ENCODE data around the gene TARBP1. TPM values are rescaled to one million over a fixed set of nuclear protein-coding genes. Genes with fewer than 3 reads are reported as not detected.

Gene TARBP1
- polyA plus RNA-seq, 2 of the 4 experiments (the other 2 are of a cell fraction), result 22.4 to 41.1 TPM

- WGBS (ENCODE audit: missing lambda C conversion rate), result 91% methylated on average over 12 of the region's 12 CpGs
- Histone ChIP-seq H3K27ac (peak overlapping the region; percentile 83 to 95), H3K4me3 (no peak overlapping the region), H3K4me2 (no peak overlapping the region), H3K4me1 (peaks cover 32% of the 10 kb centered on the region), H3K9me3 (no peaks in the 10 kb centered on the region)
- TF ChIP-seq ESRRA (IDR thresholded peaks at IDR 0.05; ENCODE audit: borderline replicate concordance, low read length), result no peak
- DNase-seq (ENCODE audit: low read depth in 1 of 2, low spot score in 1 of 2) (no peak), FAIRE-seq (no peak), ATAC-seq (no peak)
- CTCF ChIA-PET, result interaction anchor here (1.5 to 1.6 kb wide), 2 partner anchors 58 to 257 kb away, joined by 3 to 4 read pairs; no protein-coding TSS in a partner anchor
- POLR2A ChIA-PET, result no interaction called here
Observed at GRCh38 chr1:234368320-234369032, 110.5 kb downstream of the TARBP1 start.

GRCh38 chr1:234362558-234362957 is 116.4 kb downstream of the TARBP1 start:
- CTCF ChIA-PET, result no interaction called here
- 77% methylated on average over 2 of the region's 2 CpGs for WGBS (ENCODE audit: missing lambda C conversion rate)
- no peak overlapping the region for H3K4me2 ChIP-seq
- no peaks in the 10 kb centered on the region for H3K4me1 ChIP-seq
- DNase-seq (ENCODE audit: low read depth in 1 of 2, low spot score in 1 of 2) (no peak), FAIRE-seq (no peak), ATAC-seq (no peak)
- H3K9me3 ChIP-seq, result no peaks in the 10 kb centered on the region
- POLR2A ChIA-PET, result no interaction called here
- H3K4me3 ChIP-seq, result no peak overlapping the region
- TF ChIP-seq JUN (IDR thresholded peaks at IDR 0.05), result no peak
- no peak for TF ChIP-seq ELK1 (IDR thresholded peaks at IDR 0.05; ENCODE audit: low read depth, low read length)
- peak; percentile 86 for TF ChIP-seq MAFK (IDR thresholded peaks at IDR 0.05; ENCODE audit: partially characterized antibody)
- TF ChIP-seq NR3C1 (IDR thresholded peaks at IDR 0.05), result no peak
- TF ChIP-seq RCOR1 (IDR thresholded peaks at IDR 0.05; ENCODE audit: low read depth, low read length), result no peak
- no peak for TF ChIP-seq ZC3H11A (IDR thresholded peaks at IDR 0.05)
- H3K27ac ChIP-seq, result no peak overlapping the region

GRCh38 chr1:234361102-234361603 is 117.8 kb downstream of the TARBP1 start:
- no peak overlapping the region for H3K4me2 ChIP-seq
- H3K4me3 ChIP-seq, result no peak overlapping the region
- DNase-seq (ENCODE audit: low read depth in 1 of 2, low spot score in 1 of 2) (no peak), ATAC-seq (no peak), FAIRE-seq (no peak)
- ChIA-PET POLR2A (no interaction called here), CTCF (interaction anchor here (1.0 kb wide), 1 partner anchor 8 kb away, joined by 3 read pairs; no protein-coding TSS in a partner anchor)
- H3K27ac ChIP-seq, result no peak overlapping the region
- H3K4me1 ChIP-seq, result no peaks in the 10 kb centered on the region
- TF ChIP-seq POLR2A (IDR thresholded peaks at IDR 0.05; ENCODE audit: low read length), result no peak
- TF ChIP-seq TFCP2L1 (CRISPR knock-in tag; IDR thresholded peaks at IDR 0.05), result no peak
- no peak for TF ChIP-seq POLR2AphosphoS2 (conservative IDR thresholded peaks at IDR 0.05; ENCODE audit: low read length)
- no peak for TF ChIP-seq HMGXB4 (CRISPR knock-in tag; IDR thresholded peaks at IDR 0.05; ENCODE audit: borderline replicate concordance)
- no peak for TF ChIP-seq ZNF302 (CRISPR knock-in tag; IDR thresholded peaks at IDR 0.05)
- no peak for TF ChIP-seq CBX8 (IDR thresholded peaks at IDR 0.05)
- no peak for TF ChIP-seq ESRRA (IDR thresholded peaks at IDR 0.05; ENCODE audit: borderline replicate concordance, low read length)
- no peak for TF ChIP-seq HDAC2 (IDR thresholded peaks at IDR 0.05)
- no peak for TF ChIP-seq NPAS2 (CRISPR knock-in tag; IDR thresholded peaks at IDR 0.05; ENCODE audit: borderline replicate concordance)
- TF ChIP-seq TP53 (CRISPR knock-in tag; IDR thresholded peaks at IDR 0.05), result no peak
- no peak for TF ChIP-seq HOXB5 (CRISPR knock-in tag; IDR thresholded peaks at IDR 0.05)
- H3K9me3 ChIP-seq, result no peaks in the 10 kb centered on the region
- 83% methylated on average over 3 of the region's 3 CpGs for WGBS (ENCODE audit: missing lambda C conversion rate)

GRCh38 chr1:234357831-234358230 is 121.1 kb downstream of the TARBP1 start:
- POLR2A ChIA-PET, result interaction anchor here (2.5 kb wide), 1 partner anchor 16 kb away, joined by 10 read pairs; the partner anchor contains the start of gene COA6
- TF ChIP-seq POLR2AphosphoS2 (conservative IDR thresholded peaks at IDR 0.05; ENCODE audit: low read length) (no peak), ELK1 (IDR thresholded peaks at IDR 0.05; ENCODE audit: low read depth, low read length) (no peak), CBX8 (IDR thresholded peaks at IDR 0.05) (no peak), GATA3 (IDR thresholded peaks at IDR 0.05; ENCODE audit: borderline replicate concordance) (no peak), TP53 (CRISPR knock-in tag; IDR thresholded peaks at IDR 0.05) (no peak), HEYL (CRISPR knock-in tag; IDR thresholded peaks at IDR 0.05) (no peak), PBX3 (IDR thresholded peaks at IDR 0.05) (no peak)
- peak overlapping the region; percentile 74 to 81; a peak in 2 of 6 replicates for H3K27ac ChIP-seq
- CTCF ChIA-PET, result interaction anchor here (0.6 to 2.2 kb wide), 3 partner anchors 8 to 48 kb away, joined by 3 to 6 read pairs (median 6); no protein-coding TSS in a partner anchor
- H3K9me3 ChIP-seq, result no peaks in the 10 kb centered on the region
- FAIRE-seq (no peak), ATAC-seq (no peak), DNase-seq (ENCODE audit: low read depth in 1 of 2, low spot score in 1 of 2) (no peak)
- no peaks in the 10 kb centered on the region for H3K4me1 ChIP-seq
- H3K4me3 ChIP-seq, result peak overlapping the region; percentile 49
- peak overlapping the region; percentile 68 for H3K4me2 ChIP-seq
